Spleen (tissue), 11 donors: ENCODE measurements around the gene KCNQ1. TPM values are rescaled to one million over a fixed set of nuclear protein-coding genes. Genes with fewer than 3 reads are reported as not detected.

Experiments used
- DNase-seq: peaks from one replicate; pipeline ENCODE4 v3.0.0-alpha.2; 2020
- H3K27ac ChIP-seq, 8 donors: fragments of 200-600 bp; sonication (generic) in 7 of 8; 1 replicate in 4 of 8; 2 replicates in 4 of 8; pipeline versions ENCODE4 v1.5.0 to v1.8.0; 2016 to 2021; ENCODE audit warnings: inconsistent platforms in 4 of 8, mild to moderate bottlenecking in 4 of 8, moderate library complexity in 1 of 8
- H3K27me3 ChIP-seq, 7 donors: fragments of 200-600 bp; sonication (generic) in 6 of 7; replicated peaks in 1 of 7; 1 replicate in 4 of 7; 2 replicates in 3 of 7; pipeline versions ENCODE4 v1.5.0 to v1.8.0; 2016 to 2021; ENCODE audit warnings: inconsistent platforms in 3 of 7, mild to moderate bottlenecking in 1 of 7
- H3K36me3 ChIP-seq, 6 donors: fragments of 200-600 bp; sonication (generic) in 5 of 6; 1 replicate in 4 of 6; 2 replicates in 2 of 6; pipeline versions ENCODE4 v1.5.0 to v1.8.0; 2016 to 2021; ENCODE audit warnings: inconsistent platforms in 2 of 6
- H3K4me1 ChIP-seq, 6 donors: fragments of 200-600 bp; sonication (generic) in 5 of 6; 1 replicate in 3 of 6; 2 replicates in 3 of 6; pipeline versions ENCODE4 v1.5.0 to v1.8.0; 2016 to 2021; ENCODE audit warnings: inconsistent platforms in 3 of 6
- H3K4me3 ChIP-seq, 8 donors: fragments of 200-600 bp; sonication (generic) in 7 of 8; 1 replicate in 4 of 8; 2 replicates in 4 of 8; pipeline versions ENCODE4 v1.5.0 to v1.8.0; 2016 to 2021; ENCODE audit warnings: inconsistent platforms in 4 of 8, mild to moderate bottlenecking in 4 of 8, moderate library complexity in 2 of 8
- H3K9me3 ChIP-seq, 8 donors: fragments of 200-600 bp; sonication (generic) in 7 of 8; 1 replicate in 4 of 8; 2 replicates in 4 of 8; pipeline versions ENCODE4 v1.5.0 to v1.8.0; 2016 to 2021; ENCODE audit warnings: inconsistent platforms in 4 of 8
- CTCF ChIP-seq, 11 experiments: fragments of 200-600 bp in 7 of 11; fragments of 450-650 bp in 4 of 11; sonication (generic) in 4 of 11; IDR thresholded peaks in 8 of 11; conservative IDR thresholded peaks in 3 of 11; 1 replicate in 7 of 11; 2 replicates in 4 of 11; pipeline versions ENCODE4 v1.4.0 to v1.8.0; 2016 to 2021; ENCODE audit warnings: antibody characterized with exemption in 11 of 11, inconsistent platforms in 4 of 11, mild to moderate bottlenecking in 1 of 11
- POLR2A ChIP-seq, 3 donors: fragments of 450-650 bp; IDR thresholded peaks; one replicate each; pipeline ENCODE4 v1.5.1; 2017; ENCODE audit warnings: antibody characterized with exemption in 3 of 3, mild to moderate bottlenecking in 1 of 3
- POLR2AphosphoS5 ChIP-seq, 3 donors: sonication (generic); formaldehyde crosslinking; IDR thresholded peaks; one replicate each; pipeline ENCODE4 v1.5.1; 2017; ENCODE audit warnings: antibody characterized with exemption in 3 of 3
- WGBS, 5 donors: extraction: QIAGEN DNeasy Blood & Tissue Kit in 3 of 5; methylation state at CpG; one replicate each; pipeline versions ENCODE4 v1.1.5 to v1.1.7; 2013 to 2018; 5-methylcytosine and 5-hydroxymethylcytosine counted together
- intact Hi-C: fragments of 100-400 bp; cut with DNase I; formaldehyde crosslinking; loops from one replicate; pipeline ENCODE4 v1.15.0; 2023; ENCODE audit warnings: low total_unique reads
- polyA plus RNA-seq, 3 donors: library from polyadenylated mRNA; stranded (reverse); fragments of 200-250 nt; gene quantifications; one replicate each; pipeline ENCODE4 v1.2.1, GENCODE V29; 2013
- total RNA-seq, 7 donors: library from RNA; depleted of rRNA in 3 of 7; stranded (reverse); fragments of >200 nt in 3 of 7; fragmentation: NEBNext Ultra II Directional in 4 of 7; extraction: Animal tissue kit (Norgen Biotek cat#: 25700) in 4 of 7; gene quantifications; one replicate each; pipeline versions ENCODE4 v1.1.0 to v1.2.1, GENCODE V29; 2016 to 2021
- donor health status: healthy with polysubstance abuse.
- donor health status: DM: no; HTN: no; CAD: no; lungs with moderate emphysema.
- donor health status: DM: no; HTN: no; CAD: no.
- donor health status: Bipolar disorder and iron deficiency.
- donor health status: healthy.
- donor health status: DM: no; HTN: no; CAD: no.
- donor health status: DM: yes; HTN: yes; CAD: no.

The KCNQ1 gene
- total and polyA plus RNA-seq, 10 donors = 3.3 to 21.6 (median 13.5) TPM

GRCh38 chr11:2796508-2797113, 351.8 kb downstream of the KCNQ1 start:
- intact Hi-C loops = no loop called here
- no peak overlapping the region for H3K27ac ChIP-seq
- no peak for TF ChIP-seq POLR2AphosphoS5 (IDR thresholded peaks at IDR 0.05)
- no peak for TF ChIP-seq POLR2A (IDR thresholded peaks at IDR 0.05)
- TF ChIP-seq CTCF (IDR thresholded peaks at IDR 0.05 in 8 of 11, conservative IDR thresholded peaks at IDR 0.05 in 3 of 11) = no peak
- no peak overlapping the region for H3K4me3 ChIP-seq
- no peak for DNase-seq
- H3K27me3 ChIP-seq = peaks cover 0 to 15% (median 0%) of the 10 kb centered on the region in 7 donors
- H3K4me1 ChIP-seq = peaks cover 0 to 19% (median 10%) of the 10 kb centered on the region in 6 donors
- no peaks in the 10 kb centered on the region for H3K9me3 ChIP-seq
- WGBS, 5 donors = 90 to 94% (median 91%) methylated on average over 32 of the region's 32 CpGs
- peaks cover 0 to 4% (median 0%) of the 10 kb centered on the region in 6 donors for H3K36me3 ChIP-seq

GRCh38 chr11:2797121-2797711, 352.4 kb downstream of the KCNQ1 start:
- TF ChIP-seq CTCF (IDR thresholded peaks at IDR 0.05 in 8 of 11, conservative IDR thresholded peaks at IDR 0.05 in 3 of 11) (no peak), POLR2AphosphoS5 (IDR thresholded peaks at IDR 0.05) (no peak), POLR2A (IDR thresholded peaks at IDR 0.05) (no peak)
- intact Hi-C loops = no loop called here
- no peaks in the 10 kb centered on the region for H3K9me3 ChIP-seq
- H3K27me3 ChIP-seq = peaks cover 0 to 9% (median 0%) of the 10 kb centered on the region in 7 donors
- 79 to 85% (median 85%) methylated on average over 12 to 25 of the region's 25 CpGs for WGBS, 5 donors
- H3K4me1 ChIP-seq = peaks cover 0 to 19% (median 7%) of the 10 kb centered on the region in 6 donors
- no peak overlapping the region for H3K27ac ChIP-seq
- no peak overlapping the region for H3K4me3 ChIP-seq
- peak; percentile 70 for DNase-seq
- H3K36me3 ChIP-seq = peaks cover 0 to 4% (median 0%) of the 10 kb centered on the region in 6 donors

GRCh38 chr11:2797741-2798361, 353.0 kb downstream of the KCNQ1 start:
- intact Hi-C loops = no loop called here
- peaks cover 0 to 4% (median 0%) of the 10 kb centered on the region in 6 donors for H3K36me3 ChIP-seq
- peaks cover 0 to 4% (median 0%) of the 10 kb centered on the region in 7 donors for H3K27me3 ChIP-seq
- H3K9me3 ChIP-seq = no peaks in the 10 kb centered on the region
- H3K4me1 ChIP-seq = peaks cover 0 to 21% (median 6%) of the 10 kb centered on the region in 6 donors
- WGBS, 5 donors = 80 to 99% (median 86%) methylated on average over 6 to 9 of the region's 9 CpGs
- no peak for TF ChIP-seq POLR2AphosphoS5 (IDR thresholded peaks at IDR 0.05)
- no peak for TF ChIP-seq CTCF (IDR thresholded peaks at IDR 0.05 in 8 of 11, conservative IDR thresholded peaks at IDR 0.05 in 3 of 11)
- no peak for TF ChIP-seq POLR2A (IDR thresholded peaks at IDR 0.05)
- peak; percentile 67 for DNase-seq
- H3K4me3 ChIP-seq = no peak overlapping the region
- H3K27ac ChIP-seq = no peak overlapping the region
